NOMO-1 (cell line): ENCODE results near the gene TRIM74.
"Not testable (repeated sequence)": the region's sequence is repeated elsewhere in the genome, so short reads cannot be mapped to it uniquely, and the experiment has no call there.

Experiments used
- DNase-seq, 2 experiments: peaks; one replicate each; lab custom pipeline; 2025; ENCODE audit not compliant: unreplicated experiment in 2 of 2; lab: John Stamatoyannopoulos, UW

The TRIM74 gene

GRCh38 chr7:72968980-72969516 lies at the start of gene TRIM74:
TRIM74 (minus strand) TSS chr7:72969466; CDS start chr7:72966157, 3,309 bp downstream.
- DNase-seq = not testable (repeated sequence)

GRCh38 chr7:73006491-73006890 lies 37.2 kb upstream of the TRIM74 start:
- not testable (repeated sequence) for DNase-seq

- not testable (repeated sequence) for DNase-seq
These were observed 36.6 kb upstream of the TRIM74 start for GRCh38 chr7:73005693-73006447.

- not testable (repeated sequence) for DNase-seq
These were observed 36.1 kb upstream of the TRIM74 start for GRCh38 chr7:73005356-73005692.

- not testable (repeated sequence) for DNase-seq
These were observed 28.7 kb upstream of the TRIM74 start for GRCh38 chr7:72997887-72998468.

GRCh38 chr7:72997447-72997846 lies 28.2 kb upstream of the TRIM74 start:
- not testable (repeated sequence) for DNase-seq

- not testable (repeated sequence) for DNase-seq
These were observed 26.2 kb upstream of the TRIM74 start for GRCh38 chr7:72995484-72995883.

GRCh38 chr7:72990146-72990913 lies 21.1 kb upstream of the TRIM74 start:
- DNase-seq = not testable (repeated sequence)

GRCh38 chr7:72982084-72982483 lies 12.8 kb upstream of the TRIM74 start:
- not testable (repeated sequence) for DNase-seq

- not testable (repeated sequence) for DNase-seq
These were observed 11.1 kb upstream of the TRIM74 start for GRCh38 chr7:72980382-72980781.

GRCh38 chr7:72976434-72976833 lies 7.2 kb upstream of the TRIM74 start:
- not testable (repeated sequence) for DNase-seq

- DNase-seq = not testable (repeated sequence)
These were observed 6.5 kb upstream of the TRIM74 start for GRCh38 chr7:72975656-72976286.

- DNase-seq = not testable (repeated sequence)
These were observed 5.5 kb upstream of the TRIM74 start for GRCh38 chr7:72974781-72975180.

- DNase-seq = not testable (repeated sequence)
These were observed 2.2 kb upstream of the TRIM74 start for GRCh38 chr7:72971505-72971904.

- DNase-seq = not testable (repeated sequence)
These were observed 422 bp upstream of the TRIM74 start for GRCh38 chr7:72969688-72970087.

GRCh38 chr7:72966892-72967291 lies 2.4 kb downstream of the TRIM74 start:
- not testable (repeated sequence) for DNase-seq

GRCh38 chr7:72965186-72965975 lies 3.9 kb downstream of the TRIM74 start:
- DNase-seq = not testable (repeated sequence)

GRCh38 chr7:72963056-72963455 lies 6.2 kb downstream of the TRIM74 start:
- DNase-seq = not testable (repeated sequence)

GRCh38 chr7:72961346-72961650 lies 8.0 kb downstream of the TRIM74 start:
- DNase-seq = not testable (repeated sequence)
